K562 (cell line): ENCODE measurements around the gene PTPRU. TPM values are rescaled to one million over a fixed set of nuclear protein-coding genes. Genes with fewer than 3 reads are reported as not detected.
A peak's percentile ranks its signal among the peaks of the same experiment; 100 is the strongest.

ENCODE experiments used
- BACH1 ChIP-seq: fragments of 200-800 bp; sonication (Bioruptor generic); IDR thresholded peaks from 2 replicates; pipeline ENCODE4 v1.6.1; 2016; ENCODE audit warnings: missing genetic modification characterization, missing compliant biosample characterization
- CBFA2T3 ChIP-seq: fragments of 450-650 bp; IDR thresholded peaks from 2 replicates; pipeline ENCODE4 v1.6.1; 2017
- RCOR1 ChIP-seq, 2 experiments: IDR thresholded peaks; 2 replicates each; pipeline ENCODE4 v1.6.1; 2012; ENCODE audit warnings: low read depth in 2 of 2, low read length in 2 of 2, borderline replicate concordance in 1 of 2, improper control_type of control experiment in 1 of 2
- TAF7 ChIP-seq: fragments of 450-650 bp; IDR thresholded peaks from 2 replicates; pipeline ENCODE4 v1.6.1; 2016; ENCODE audit warnings: missing genetic modification characterization, missing compliant biosample characterization
- ZFPM2 ChIP-seq: fragments of 250-450 bp; sonication (Bioruptor Pico); IDR thresholded peaks from 2 replicates; pipeline ENCODE4 v1.5.1; 2022; ENCODE audit warnings: mild to moderate bottlenecking
- ZNF24 ChIP-seq: fragments of 450-650 bp; IDR thresholded peaks from 2 replicates; pipeline ENCODE4 v1.6.1; 2016
- ZNF717 ChIP-seq: fragments of 250-450 bp; sonication (Bioruptor Pico); IDR thresholded peaks from 2 replicates; pipeline ENCODE4 v1.5.0; 2021
- polyA plus RNA-seq, 8 experiments: library from polyadenylated mRNA; depleted of rRNA in 4 of 8; stranded (reverse) in 5 of 8; unstranded in 3 of 8; fragments of >200 nt; fragmentation: Nextera tagmentation in 2 of 8; fragmentation: Illumina TruSeq in 1 of 8; extraction: Ambion mirVana in 2 of 8; extraction: Trizol in 1 of 8; gene quantifications; 2 replicates each; pipeline versions ENCODE4 v1.2.1 to v1.2.3, GENCODE V29; 2011 to 2014; ENCODE audit warnings: inconsistent platforms in 1 of 8, missing spikeins in 1 of 8
- total RNA-seq, 7 experiments: library from RNA; depleted of rRNA in 6 of 7; stranded (reverse); fragments of >200 nt in 6 of 7; fragmentation: Illumina TruSeq in 2 of 7; extraction: Trizol in 2 of 7; gene quantifications; 2 replicates each; pipeline versions ENCODE4 v1.2.1 to v1.2.3, GENCODE V29; 2011 to 2021; ENCODE audit warnings: low replicate concordance in 1 of 7
- TF ChIP-seq, protein P1 (sequence below): fragments of 250-450 bp; sonication (Bioruptor Pico); IDR thresholded peaks from 2 replicates; pipeline ENCODE4 v1.8.0; 2022; ENCODE audit warnings: moderate library complexity, mild to moderate bottlenecking, inconsistent platforms
- TF ChIP-seq, protein P2 (sequence below): fragments of 250-450 bp; sonication (Bioruptor Pico); IDR thresholded peaks from 2 replicates; pipeline ENCODE4 v1.4.0; 2020; ENCODE audit warnings: mild to moderate bottlenecking, moderate library complexity, borderline replicate concordance
- TF ChIP-seq, protein P3 (sequence below): fragments of 250-450 bp; sonication (Bioruptor Pico); IDR thresholded peaks from 2 replicates; pipeline ENCODE4 v1.8.0; 2021; ENCODE audit warnings: moderate library complexity, mild to moderate bottlenecking, inconsistent platforms
- TF ChIP-seq, protein P4 (sequence below): sonication (generic); formaldehyde crosslinking; IDR thresholded peaks from 2 replicates; pipeline ENCODE4 v1.8.0; 2023; ENCODE audit warnings: missing genetic modification reagents, mild to moderate bottlenecking, borderline replicate concordance

The PTPRU gene
- total and polyA plus RNA-seq, 9 of the 15 experiments (the other 6 are each of a cell fraction or from before 2014, with no cell fraction given), result 0.01 to 2.9 (median 1.0) TPM

DNA sequence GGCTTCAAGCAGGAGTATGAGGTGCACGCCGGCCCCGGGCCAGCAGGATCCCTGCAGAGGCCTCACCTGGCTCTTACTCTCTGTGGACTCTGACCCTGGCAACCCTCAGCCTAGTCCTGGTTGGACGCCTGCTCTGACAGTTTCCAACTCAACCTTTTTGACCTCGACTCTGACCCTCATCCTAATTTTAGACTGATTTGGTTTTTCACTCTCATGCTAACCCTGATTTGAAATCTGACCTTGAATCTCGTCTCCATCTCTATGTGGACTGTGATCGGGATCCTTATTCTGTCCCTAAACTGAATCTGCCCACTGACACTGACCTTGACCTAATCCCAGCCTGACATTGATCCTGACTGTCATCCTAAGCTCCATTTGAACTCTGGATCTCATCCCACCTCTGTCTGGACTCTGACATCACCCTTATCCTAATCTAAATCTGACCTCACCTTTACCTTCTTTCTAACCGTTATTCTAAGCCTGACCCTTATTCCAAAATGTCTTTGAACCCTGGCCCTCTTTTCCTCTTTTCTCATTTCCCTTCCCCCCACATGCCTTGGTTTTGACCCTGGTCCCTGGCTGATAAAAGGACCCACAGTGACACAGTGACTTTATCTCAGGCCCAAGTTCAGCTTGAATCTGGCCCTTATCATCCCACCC is 67.8 kb downstream of the PTPRU start (continued):
- TF ChIP-seq, protein P1, sequence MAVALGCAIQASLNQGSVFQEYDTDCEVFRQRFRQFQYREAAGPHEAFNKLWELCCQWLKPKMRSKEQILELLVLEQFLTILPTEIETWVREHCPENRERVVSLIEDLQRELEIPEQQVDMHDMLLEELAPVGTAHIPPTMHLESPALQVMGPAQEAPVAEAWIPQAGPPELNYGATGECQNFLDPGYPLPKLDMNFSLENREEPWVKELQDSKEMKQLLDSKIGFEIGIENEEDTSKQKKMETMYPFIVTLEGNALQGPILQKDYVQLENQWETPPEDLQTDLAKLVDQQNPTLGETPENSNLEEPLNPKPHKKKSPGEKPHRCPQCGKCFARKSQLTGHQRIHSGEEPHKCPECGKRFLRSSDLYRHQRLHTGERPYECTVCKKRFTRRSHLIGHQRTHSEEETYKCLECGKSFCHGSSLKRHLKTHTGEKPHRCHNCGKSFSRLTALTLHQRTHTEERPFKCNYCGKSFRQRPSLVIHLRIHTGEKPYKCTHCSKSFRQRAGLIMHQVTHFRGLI, result no peak
- TF ChIP-seq, protein P2, sequence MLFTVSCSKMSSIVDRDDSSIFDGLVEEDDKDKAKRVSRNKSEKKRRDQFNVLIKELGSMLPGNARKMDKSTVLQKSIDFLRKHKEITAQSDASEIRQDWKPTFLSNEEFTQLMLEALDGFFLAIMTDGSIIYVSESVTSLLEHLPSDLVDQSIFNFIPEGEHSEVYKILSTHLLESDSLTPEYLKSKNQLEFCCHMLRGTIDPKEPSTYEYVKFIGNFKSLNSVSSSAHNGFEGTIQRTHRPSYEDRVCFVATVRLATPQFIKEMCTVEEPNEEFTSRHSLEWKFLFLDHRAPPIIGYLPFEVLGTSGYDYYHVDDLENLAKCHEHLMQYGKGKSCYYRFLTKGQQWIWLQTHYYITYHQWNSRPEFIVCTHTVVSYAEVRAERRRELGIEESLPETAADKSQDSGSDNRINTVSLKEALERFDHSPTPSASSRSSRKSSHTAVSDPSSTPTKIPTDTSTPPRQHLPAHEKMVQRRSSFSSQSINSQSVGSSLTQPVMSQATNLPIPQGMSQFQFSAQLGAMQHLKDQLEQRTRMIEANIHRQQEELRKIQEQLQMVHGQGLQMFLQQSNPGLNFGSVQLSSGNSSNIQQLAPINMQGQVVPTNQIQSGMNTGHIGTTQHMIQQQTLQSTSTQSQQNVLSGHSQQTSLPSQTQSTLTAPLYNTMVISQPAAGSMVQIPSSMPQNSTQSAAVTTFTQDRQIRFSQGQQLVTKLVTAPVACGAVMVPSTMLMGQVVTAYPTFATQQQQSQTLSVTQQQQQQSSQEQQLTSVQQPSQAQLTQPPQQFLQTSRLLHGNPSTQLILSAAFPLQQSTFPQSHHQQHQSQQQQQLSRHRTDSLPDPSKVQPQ (CRISPR knock-in tag), result no peak
- TF ChIP-seq RCOR1 (IDR thresholded peaks at IDR 0.05; ENCODE audit: borderline replicate concordance in 1 of 2, low read depth in 2 of 2, low read length in 2 of 2) (peak in 1 of 2 experiments; percentile 68; a peak in 2 of 4 replicates), ZNF24 (no peak), TAF7 (no peak), ZFPM2 (CRISPR knock-in tag) (no peak), BACH1 (tag) (no peak), CBFA2T3 (peak; percentile 54; the same call in 1 of the 2 replicates), ZNF717 (no peak)
- TF ChIP-seq, protein P3, sequence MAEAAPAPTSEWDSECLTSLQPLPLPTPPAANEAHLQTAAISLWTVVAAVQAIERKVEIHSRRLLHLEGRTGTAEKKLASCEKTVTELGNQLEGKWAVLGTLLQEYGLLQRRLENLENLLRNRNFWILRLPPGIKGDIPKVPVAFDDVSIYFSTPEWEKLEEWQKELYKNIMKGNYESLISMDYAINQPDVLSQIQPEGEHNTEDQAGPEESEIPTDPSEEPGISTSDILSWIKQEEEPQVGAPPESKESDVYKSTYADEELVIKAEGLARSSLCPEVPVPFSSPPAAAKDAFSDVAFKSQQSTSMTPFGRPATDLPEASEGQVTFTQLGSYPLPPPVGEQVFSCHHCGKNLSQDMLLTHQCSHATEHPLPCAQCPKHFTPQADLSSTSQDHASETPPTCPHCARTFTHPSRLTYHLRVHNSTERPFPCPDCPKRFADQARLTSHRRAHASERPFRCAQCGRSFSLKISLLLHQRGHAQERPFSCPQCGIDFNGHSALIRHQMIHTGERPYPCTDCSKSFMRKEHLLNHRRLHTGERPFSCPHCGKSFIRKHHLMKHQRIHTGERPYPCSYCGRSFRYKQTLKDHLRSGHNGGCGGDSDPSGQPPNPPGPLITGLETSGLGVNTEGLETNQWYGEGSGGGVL (CRISPR knock-in tag), result no peak
- TF ChIP-seq, protein P4, sequence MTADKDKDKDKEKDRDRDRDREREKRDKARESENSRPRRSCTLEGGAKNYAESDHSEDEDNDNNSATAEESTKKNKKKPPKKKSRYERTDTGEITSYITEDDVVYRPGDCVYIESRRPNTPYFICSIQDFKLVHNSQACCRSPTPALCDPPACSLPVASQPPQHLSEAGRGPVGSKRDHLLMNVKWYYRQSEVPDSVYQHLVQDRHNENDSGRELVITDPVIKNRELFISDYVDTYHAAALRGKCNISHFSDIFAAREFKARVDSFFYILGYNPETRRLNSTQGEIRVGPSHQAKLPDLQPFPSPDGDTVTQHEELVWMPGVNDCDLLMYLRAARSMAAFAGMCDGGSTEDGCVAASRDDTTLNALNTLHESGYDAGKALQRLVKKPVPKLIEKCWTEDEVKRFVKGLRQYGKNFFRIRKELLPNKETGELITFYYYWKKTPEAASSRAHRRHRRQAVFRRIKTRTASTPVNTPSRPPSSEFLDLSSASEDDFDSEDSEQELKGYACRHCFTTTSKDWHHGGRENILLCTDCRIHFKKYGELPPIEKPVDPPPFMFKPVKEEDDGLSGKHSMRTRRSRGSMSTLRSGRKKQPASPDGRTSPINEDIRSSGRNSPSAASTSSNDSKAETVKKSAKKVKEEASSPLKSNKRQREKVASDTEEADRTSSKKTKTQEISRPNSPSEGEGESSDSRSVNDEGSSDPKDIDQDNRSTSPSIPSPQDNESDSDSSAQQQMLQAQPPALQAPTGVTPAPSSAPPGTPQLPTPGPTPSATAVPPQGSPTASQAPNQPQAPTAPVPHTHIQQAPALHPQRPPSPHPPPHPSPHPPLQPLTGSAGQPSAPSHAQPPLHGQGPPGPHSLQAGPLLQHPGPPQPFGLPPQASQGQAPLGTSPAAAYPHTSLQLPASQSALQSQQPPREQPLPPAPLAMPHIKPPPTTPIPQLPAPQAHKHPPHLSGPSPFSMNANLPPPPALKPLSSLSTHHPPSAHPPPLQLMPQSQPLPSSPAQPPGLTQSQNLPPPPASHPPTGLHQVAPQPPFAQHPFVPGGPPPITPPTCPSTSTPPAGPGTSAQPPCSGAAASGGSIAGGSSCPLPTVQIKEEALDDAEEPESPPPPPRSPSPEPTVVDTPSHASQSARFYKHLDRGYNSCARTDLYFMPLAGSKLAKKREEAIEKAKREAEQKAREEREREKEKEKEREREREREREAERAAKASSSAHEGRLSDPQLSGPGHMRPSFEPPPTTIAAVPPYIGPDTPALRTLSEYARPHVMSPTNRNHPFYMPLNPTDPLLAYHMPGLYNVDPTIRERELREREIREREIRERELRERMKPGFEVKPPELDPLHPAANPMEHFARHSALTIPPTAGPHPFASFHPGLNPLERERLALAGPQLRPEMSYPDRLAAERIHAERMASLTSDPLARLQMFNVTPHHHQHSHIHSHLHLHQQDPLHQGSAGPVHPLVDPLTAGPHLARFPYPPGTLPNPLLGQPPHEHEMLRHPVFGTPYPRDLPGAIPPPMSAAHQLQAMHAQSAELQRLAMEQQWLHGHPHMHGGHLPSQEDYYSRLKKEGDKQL, result no peak
- TF ChIP-seq, all 486 proteins: peak for 12
